CD4-positive, alpha-beta T cell treated with Interleukin-4 for 1 hour (primary cell): Measurements from ENCODE around the gene ATP2A3.

ENCODE experiments used
- DNase-seq, 2 donors: peaks; one replicate each; pipeline ENCODE4 v3.0.0-alpha.2; 2020 to 2022

The ATP2A3 gene

GRCh38 chr17:3907483-3908216, 56.6 kb downstream of the ATP2A3 start:
- DNase-seq: no peak

- DNase-seq: no peak
Observed at GRCh38 chr17:3906881-3907280, 57.4 kb downstream of the ATP2A3 start.

DNA sequence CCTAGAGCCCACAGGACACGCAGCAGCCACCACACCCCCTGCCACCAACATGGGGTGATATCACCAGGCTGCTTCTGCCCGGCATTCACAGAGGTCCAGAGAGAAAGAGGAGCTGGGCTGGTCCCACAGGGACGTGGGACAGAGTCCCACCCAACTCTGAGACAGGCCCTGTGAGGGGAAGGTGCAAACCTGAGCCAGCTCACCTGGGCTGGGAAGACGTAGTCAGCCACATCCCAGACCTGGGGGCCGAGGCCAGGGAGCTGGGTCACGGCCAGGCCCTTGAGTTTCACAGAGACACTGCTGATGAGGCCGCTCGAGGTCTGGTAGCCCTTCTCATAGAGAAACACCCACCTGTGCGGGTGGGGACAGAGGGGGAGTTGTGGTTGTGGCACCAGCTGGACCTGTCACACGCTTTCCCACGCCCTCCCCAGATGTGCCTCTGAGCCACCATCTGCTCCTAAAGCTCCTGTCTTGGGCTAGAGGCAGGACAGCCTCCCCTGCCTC, 59.2 kb downstream of the ATP2A3 start:
- no peak for DNase-seq

DNA sequence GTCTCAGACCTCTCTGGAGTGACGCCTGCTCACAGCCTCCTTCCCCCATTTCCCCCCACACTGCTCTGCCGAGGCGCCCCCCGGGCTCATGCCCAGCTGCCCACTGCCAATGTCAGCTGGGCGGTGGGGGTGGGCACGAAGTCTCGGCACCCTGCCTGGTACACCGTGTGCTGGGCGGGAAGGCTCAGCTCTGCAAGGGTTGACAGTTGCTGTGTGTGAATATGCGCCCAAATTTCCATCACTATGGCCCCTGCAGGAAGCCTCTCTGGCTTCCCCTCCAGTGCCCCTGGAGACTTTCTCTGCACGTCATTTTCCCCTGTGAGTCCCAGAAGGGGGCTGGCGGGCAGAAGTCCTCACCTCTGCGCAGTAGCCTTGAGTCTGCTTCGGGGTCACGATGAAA, 59.7 kb downstream of the ATP2A3 start:
- no peak for DNase-seq

GRCh38 chr17:3903881-3904290, 60.4 kb downstream of the ATP2A3 start:
- no peak for DNase-seq

DNA sequence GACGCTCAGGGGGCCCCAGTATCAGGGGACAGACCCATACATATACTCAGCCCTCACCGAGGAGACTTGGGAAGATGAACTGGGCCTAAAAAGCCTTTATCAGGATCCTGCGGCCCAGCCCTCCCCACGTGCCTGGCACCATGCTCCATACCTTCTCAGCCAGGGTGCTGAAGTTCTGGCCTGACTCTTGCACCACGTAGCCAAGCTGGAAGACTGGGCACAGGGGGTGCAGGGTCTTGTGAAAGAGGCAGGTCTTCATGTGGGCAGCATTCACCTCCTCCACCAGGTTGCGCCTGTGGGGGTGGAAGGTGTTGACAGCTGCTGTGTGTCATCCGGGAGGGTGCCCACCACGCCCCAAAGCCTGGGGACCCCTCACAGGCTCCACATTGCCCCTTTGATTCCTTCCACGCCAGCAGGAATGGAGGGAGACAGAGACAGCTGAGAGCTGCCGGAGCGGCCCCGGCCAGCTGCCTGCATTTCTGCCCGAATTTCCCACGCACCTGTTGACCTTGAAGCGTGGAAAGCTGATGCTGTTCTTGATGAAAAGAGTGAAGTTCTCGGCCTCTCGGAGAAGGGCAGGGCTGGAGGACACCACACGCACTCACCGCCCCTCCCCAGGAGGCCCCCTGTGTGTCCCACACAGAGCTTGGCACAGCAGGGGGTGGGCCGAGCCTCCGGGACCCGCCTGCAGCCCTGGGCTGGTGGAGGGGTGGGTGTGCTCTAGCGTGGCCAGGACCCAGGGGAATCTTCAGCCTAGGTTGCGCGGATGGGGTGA, 61.0 kb downstream of the ATP2A3 start:
- DNase-seq: no peak

DNA sequence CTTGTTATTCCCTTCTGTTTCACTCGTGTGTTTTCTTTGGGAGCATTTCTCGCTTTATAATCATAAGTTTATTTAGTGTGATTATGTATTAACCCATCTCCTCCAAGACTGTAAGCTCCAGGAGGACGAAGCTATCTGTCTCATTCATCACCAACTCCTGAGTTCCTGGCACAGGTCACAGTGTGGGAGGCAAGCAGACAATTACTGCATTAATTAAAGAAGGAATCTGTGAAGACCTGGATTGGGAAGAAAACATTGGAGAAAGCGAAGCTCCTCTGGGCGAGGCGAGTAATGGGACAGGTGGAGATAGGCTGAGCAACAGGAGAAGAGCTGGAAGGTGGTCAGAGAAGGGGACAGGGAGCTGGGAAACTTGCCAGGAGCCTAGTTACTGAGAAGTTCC, 63.6 kb downstream of the ATP2A3 start:
- no peak for DNase-seq

DNA sequence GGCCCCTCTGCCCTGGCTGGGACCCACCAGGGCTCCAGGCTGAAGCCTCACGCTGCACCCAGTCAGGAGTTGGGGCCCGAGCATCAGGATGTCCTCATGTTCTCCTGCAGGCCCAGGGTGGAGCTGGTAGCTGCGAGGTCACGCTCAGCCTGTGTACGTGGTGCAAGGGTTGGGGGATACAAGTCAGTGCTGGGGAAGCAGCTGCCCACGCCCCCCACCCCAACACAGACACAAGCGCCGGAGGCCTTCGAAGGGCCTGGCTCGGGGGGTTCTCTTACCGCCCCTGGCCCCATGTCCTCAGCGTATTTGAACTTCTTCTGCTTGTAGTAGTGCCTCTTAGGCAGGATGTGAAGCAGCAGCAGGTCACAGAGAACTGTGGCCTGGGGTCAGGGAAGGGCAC, 66.5 kb downstream of the ATP2A3 start:
- no peak for DNase-seq

DNA sequence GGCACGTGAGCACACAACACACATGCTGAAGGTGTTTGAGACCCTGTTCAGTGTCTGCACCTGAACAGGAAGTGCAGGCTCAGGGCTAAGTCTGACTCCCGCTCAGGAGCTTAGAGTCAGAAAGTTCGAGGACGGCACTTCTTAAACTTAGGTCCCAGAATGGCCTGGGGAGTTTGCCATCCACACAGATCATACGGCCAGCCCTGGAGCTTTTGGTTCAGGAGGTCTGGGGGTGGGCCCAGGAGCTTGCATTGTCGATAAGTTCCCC, 67.3 kb downstream of the ATP2A3 start:
- DNase-seq: no peak

GRCh38 chr17:3896108-3896967, 67.9 kb downstream of the ATP2A3 start:
- DNase-seq: no peak

DNA sequence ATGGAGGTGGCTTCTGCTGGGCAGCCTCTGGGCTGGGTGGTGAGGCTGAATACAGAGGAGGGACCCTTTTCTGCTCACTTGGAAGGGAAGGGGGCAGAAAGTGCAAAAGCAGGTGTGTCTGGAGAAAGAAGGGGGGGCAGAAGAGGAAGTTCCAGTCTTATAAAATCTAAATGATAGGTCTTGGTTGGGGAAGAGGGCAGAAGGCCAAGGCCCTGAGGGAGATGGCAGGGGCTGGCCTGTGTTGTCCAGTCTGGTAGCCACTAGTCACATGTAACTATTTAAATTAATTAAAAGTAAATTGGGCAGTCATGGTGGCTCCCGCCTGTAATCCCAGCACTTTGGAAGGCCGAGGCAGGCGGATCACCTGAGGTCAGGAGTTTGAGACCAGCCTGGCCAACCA, 68.9 kb downstream of the ATP2A3 start:
- DNase-seq: no peak

DNA sequence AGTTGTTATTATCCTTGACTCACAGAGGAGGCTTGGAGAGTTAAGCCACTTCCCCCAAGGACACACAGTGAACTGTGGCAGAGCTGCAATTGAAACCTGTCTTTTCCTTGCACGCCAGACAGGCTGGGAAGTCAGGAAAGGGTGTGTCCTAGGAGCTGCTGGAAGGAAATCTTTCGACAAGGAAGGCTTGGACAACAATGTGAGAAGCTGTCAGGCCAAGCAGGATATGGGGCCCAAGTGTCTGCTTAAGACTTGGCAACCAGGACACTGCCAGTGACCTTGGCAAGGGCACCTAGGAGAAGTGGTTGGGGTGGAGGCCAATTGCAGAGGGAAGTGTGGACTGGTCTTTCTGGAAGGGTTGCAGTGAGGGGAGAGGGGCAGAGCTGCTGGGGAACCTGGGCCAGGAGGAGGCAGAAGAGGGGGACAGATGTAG, 69.3 kb downstream of the ATP2A3 start:
- DNase-seq: no peak

GRCh38 chr17:3894188-3894587, 70.0 kb downstream of the ATP2A3 start:
- DNase-seq: no peak

DNA sequence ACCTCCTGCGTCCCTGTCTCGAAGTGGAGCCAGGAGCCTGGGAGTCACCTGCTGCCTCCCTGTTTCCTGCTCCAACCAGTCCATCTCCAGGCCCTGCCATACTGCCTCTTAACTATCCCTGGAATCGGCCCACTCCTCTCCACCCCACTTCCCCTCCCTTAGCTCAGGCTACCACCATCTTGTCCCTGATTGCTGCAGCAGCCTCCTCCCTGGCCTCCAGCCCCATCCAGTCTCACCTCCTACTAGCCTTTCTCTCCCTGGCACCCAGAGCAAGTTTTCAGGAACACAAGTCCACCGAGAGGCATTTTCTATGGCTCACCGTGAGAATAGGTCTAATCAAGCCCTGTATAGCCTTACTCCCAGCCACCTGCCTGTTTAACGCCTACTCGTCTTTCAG, 70.5 kb downstream of the ATP2A3 start:
- DNase-seq: no peak

GRCh38 chr17:3893003-3893719, 71.1 kb downstream of the ATP2A3 start, which contains the start of gene CAMKK1:
TSS of gene CAMKK1 (minus strand) at chr17:3893053. CDS start at chr17:3885687, 7,366 bp downstream.
- peak; percentile 87 to 90 for DNase-seq

- peak; percentile 85 to 87 for DNase-seq
Observed at GRCh38 chr17:3892095-3892998, 71.9 kb downstream of the ATP2A3 start.

DNA sequence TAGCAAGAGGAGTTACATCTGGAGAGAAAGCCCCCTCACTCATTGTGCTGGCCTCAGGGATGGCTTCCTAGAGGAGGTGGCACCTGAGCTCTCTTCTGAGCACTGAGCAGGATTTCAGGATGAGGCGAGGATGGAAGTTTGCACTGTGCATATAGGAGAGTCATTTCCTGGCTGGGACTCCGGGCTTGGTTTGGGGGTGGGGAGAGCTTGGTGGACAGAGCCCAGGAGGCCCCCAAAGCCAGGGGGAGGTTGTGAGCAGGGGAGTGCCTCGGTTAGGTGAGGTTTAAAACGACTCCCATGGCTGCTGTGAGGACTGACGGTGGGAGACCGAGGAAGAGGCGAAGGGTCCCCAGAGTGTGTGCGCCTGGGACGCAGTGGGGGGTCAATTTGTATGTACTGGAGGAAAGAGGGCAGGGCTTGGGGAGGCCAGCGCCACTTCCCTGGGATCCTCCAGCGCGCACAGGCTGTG, 72.6 kb downstream of the ATP2A3 start:
- no peak for DNase-seq

DNA sequence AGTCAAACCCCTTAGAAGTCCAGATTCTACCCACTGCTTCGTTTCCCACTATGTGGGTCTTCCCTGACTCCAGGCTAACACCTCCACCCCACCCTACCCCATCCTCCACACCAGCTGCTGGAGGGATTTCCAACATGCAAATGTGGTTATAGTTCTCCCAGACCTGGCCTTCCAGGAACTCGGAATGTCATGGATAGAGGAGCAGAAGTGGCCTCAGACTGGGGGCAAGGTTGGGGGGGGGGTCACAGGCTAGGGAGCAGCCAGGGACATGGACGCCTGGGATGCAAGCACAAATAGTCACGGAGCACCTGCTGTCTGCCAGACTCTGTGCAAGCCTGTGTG, 73.4 kb downstream of the ATP2A3 start:
- no peak for DNase-seq

GRCh38 chr17:3890082-3890877, 74.0 kb downstream of the ATP2A3 start:
- DNase-seq: no peak

GRCh38 chr17:3889325-3890012, 74.8 kb downstream of the ATP2A3 start:
- DNase-seq: no peak
